ENCODE data around the gene ACTR3C.

Gene ACTR3C

DNA sequence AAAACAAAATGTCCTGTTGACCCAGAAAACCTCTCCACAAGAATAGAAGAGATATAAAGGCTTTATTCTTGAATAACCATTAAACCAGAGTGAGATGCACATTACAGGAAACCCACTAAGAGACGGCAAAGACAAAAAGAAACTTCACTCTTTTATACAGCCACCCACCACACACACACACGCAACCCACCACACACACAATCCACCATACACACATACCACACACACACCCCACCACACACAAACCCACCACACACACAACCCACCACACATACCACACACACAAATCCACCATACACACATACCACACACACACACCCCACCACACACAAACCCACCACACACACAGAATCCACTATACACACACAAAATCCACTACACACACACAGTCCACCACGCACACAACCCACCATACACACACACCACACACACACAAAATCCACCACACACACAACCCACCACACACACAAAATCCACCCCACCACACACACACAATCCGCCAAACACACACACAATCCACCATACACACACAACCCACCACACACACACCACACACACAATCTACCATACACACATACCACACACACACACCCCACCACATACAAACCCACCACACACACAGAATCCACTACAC, 35.8 kb upstream of the ACTR3C start:
- no peak for DNase-seq

DNA sequence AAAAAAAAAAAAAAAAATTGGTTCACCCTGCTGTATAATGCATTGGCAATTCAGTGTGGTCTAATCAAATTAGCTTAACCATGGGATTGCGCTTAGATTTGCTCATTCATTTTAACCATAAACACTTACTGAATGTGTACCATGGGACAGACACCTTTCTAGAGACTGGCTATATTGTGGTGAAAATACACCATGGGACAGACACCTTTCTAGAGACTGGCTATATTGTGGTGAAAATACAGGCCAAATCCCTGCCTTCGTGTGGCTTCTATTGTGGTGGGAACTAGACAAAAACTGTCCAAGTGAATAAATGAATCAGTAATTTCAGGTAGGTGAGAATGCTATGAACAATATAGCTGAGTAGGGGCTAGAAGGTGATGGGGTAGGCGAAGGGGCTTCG, 35.1 kb upstream of the ACTR3C start:
- no peak for DNase-seq

GRCh38 chr7:150357771-150358427, 34.6 kb upstream of the ACTR3C start:
- no peak for DNase-seq

- no peak for DNase-seq
Measured at GRCh38 chr7:150357270-150357669, 33.9 kb upstream of the ACTR3C start.

- DNase-seq, result no peak
Measured at GRCh38 chr7:150356265-150356897, 33.0 kb upstream of the ACTR3C start.

DNA sequence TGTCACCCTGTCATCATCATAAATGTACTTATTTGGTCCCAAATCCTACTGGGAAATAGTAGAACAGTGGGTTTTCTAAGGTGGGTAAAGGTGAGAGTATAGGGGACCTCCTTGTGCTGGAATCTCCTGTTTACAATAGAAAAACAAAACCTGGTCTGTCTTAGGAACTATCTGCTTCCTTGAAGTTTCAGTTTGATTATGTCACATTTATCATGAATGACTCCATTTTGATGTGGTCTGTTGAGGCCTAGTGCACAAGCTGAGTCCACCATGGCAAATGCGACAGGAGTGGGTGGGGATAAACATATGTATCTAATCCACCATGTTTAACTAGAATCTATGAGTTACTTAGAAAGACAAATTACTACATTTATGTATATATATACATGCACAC, 32.3 kb upstream of the ACTR3C start:
- no peak for DNase-seq

DNA sequence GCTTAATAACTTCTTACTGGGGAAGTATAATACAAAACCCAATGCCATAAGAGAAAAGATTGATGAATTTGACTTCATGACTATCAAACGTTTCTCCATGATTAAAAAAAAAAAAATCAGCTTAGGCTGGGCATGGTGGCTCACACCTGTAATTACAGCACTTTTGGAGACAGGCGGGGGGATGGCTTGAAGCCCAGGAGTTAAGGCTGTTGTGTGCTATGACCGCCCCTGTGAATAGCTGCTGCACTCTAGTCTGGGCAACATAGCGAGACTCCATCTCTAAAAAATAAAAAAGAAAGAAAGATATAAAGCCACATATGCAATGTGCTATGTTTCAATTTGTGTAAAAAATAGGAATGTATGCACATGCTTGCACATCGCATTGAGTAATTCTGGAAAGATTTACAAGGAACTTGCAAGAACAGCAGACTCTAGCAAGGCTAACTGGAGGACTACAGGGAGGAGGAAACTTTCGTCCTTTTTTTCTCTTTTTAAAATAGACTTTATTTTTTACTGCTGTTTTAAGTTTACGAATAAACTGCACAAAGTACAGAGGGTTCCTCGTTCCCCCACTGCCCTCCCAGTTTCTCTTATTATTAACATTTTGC, 28.3 kb upstream of the ACTR3C start:
- no peak for DNase-seq

DNA sequence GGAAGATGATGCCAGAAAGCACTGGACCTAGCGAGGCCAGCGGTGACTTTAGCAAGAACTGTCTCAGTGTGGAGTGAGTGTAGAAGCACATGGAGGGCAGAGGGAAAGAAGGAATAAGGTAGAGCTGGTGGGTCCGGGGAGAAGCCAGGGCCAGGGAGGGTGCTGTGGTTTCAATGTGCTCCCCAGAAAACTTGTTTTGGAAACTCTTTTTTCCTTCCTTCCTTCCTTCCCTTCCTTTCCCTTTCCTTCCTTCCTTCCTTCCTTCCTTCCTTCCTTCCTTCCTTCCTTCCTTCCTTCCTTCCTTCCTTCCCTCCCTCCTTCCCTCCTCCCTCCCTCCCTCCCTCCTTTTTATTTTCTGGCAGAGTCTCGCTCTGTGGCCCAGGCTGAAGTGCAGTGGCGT, 23.6 kb upstream of the ACTR3C start:
- DNase-seq, result no peak

DNA sequence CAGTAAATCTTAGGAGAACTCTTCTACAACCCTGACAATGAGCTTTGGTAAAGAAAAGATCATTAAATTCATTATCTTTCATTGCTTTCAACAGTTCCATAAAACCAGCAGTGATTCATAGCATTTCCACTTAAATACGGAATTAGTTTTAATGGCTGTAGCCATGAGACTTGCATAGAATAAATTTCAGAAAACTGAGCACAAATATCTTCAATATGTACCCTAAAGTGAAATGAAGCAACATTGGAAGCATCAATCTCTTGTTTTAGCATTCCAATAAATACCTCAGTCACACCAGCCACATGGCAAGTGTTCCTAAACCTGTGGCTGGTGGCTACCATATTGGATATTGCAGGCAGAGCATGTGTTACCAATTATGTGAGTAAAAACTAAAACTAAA, 21.7 kb upstream of the ACTR3C start:
- DNase-seq, result no peak

DNA sequence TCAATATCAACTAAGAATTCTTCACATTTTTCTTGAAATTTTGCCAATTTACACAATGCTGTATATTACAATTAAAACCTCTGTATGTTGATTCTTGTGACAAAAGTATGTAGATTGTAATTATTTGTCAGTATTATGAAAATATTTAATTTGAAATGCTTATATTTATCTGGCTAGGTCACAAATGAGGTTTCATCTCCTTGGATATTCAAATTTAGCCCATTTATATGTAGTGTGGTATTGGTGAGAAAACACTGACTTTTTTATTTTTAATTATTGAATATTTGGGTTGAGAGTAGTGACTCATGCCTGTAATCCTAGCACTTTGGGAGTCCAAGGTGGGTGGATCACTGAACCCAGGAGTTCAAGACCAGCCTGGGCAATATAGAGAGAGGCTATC, 21.0 kb upstream of the ACTR3C start:
- DNase-seq, result no peak

DNA sequence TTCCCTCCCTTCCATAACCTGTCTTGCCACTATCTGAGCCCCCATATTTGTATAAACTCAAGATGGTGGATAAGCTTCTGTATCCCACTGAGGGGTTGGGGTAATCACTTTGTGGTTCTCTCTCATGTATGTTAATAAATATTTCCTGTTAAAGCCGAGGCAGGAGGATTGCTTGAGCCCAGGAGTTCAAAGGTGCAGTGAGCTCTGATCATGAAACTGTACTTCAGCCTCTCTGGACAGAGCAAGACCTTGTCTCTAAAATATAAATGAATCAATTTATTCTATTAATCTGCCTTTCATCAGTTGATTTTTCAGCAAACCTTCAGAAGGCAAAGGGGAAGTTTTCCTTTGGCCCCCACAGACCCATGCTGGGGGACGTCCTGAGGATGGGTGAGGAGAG, 19.9 kb upstream of the ACTR3C start:
- DNase-seq, result no peak

- no peak for DNase-seq
Measured at GRCh38 chr7:150342121-150342408, 18.7 kb upstream of the ACTR3C start.

GRCh38 chr7:150341263-150342120, 18.1 kb upstream of the ACTR3C start, which contains the start of gene RARRES2:
Gene RARRES2 (minus strand): TSS chr7:150341629. CDS start chr7:150340609, 1,020 bp downstream.
- DNase-seq, result no peak

GRCh38 chr7:150340875-150341262, 17.5 kb upstream of the ACTR3C start:
- no peak for DNase-seq

DNA sequence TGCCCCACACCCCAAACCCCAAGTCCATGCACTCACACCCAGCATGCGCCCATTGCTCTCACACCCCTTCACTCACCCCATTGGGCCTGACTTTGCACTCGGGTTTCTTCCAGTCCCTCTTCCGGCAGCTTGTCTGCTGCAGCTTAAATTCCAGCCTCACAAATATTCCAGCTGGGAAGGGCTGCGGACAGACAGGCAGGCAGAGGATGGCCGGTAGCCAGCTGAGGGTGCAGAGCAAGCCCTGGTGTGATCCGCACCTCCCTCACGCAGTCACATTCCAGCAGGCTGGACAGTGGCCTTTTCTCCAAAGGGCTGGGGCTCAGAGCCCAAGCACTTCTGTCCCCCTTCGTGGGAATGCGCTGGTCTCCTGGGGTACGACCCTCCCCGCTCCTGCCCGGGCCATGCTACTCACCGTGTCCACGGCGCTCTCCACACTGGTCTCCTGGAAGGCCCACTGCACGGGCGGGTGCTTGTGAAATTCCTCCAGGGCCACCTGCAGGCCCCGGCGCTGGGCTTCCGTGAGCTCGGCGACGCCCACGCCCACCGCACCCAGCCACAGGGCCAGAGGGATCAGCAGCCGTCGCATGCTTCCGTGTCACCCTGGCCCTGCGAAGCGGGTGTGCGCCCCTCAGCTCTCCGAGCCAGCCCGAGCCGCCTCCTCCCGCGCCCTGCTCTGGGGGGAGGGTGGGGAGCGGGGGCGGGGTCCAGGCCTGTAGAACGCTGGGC, 16.8 kb upstream of the ACTR3C start:
- DNase-seq, result no peak

DNA sequence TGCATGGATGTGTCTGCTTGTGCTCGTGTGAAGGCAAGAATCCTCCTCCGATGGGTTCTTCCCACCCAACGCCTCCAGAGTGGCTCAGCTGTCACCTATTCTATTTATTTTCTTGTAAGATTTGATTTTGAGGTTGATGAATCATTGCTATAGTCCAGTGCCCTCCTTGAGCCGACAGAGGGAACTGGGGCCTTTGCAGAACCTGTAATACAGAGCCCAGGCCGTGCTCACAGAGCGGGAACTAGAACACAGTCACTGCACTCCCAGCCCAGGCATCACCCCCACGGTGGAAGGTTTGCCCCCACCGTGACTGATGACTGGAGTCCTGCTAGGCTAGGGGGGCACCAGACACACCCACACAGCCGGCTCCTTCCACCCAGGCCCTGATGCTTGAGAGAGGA, 16.1 kb upstream of the ACTR3C start:
- no peak for DNase-seq

DNA sequence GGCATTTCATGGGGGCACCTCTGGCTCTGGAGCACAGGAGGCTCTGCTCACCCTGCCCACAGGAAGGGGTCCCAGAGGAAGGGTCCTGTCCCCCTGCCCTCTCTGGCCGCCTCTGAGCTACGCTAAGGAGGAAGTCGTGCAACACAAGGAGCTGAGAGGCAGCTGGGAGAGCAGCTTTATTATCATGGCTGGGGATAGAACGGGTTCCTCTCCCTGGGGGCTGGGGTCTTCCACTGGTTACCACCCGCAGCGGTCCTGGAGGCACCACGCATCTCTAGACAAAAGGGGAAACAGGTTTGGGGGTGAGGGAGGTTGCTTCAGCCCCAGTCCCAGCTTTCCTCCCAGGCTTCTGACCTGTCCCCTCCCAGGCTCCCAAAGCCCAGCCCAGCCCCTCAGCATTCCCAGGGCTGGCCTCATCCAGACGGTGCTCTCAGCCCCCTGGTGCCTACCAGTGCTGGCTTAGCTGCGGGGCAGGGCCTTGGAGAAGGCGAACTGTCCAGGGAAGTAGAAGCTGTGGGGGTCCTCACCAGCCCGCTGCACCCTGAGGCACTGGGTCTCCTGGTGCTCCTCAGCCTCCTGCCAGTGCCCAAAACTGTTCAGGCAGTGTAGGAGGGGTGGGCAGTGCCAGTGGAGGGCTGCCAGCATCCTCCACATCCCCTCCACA, 15.0 kb upstream of the ACTR3C start:
- no peak for DNase-seq

GRCh38 chr7:150337659-150338081, 14.3 kb upstream of the ACTR3C start:
- no peak for DNase-seq

- no peak for DNase-seq
Measured at GRCh38 chr7:150337179-150337578, 13.8 kb upstream of the ACTR3C start.

DNA sequence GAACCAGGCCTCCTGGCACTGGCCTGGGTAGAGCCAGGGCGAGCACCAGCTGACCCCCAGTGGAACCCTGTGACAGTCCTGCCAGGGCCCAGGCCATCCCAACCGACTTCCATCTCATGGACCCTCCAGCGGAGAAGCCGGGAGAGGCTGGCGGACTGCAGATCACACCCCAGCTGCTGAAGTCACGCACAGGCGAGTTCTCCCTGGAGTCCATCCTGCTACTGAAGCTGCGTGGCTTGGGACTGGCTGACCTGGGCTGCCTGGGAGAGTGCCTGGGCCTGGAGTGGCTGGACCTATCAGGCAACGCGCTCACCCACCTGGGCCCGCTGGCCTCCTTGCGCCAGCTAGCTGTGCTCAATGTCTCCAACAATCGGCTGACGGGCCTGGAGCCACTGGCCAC, 13.4 kb upstream of the ACTR3C start:
- DNase-seq, result no peak

- no peak for DNase-seq
Measured at GRCh38 chr7:150335774-150336112, 12.4 kb upstream of the ACTR3C start.

All from T1000 (cell line).